Uterus (tissue), 4 donors: ENCODE results near the gene STAT1. TPM values are rescaled to one million over a fixed set of nuclear protein-coding genes. Genes with fewer than 3 reads are reported as not detected.

Source experiments
- DNase-seq, 2 donors: peaks; one replicate each; pipeline ENCODE4 v3.0.0-alpha.2; 2019 to 2020
- H3K27ac ChIP-seq, 2 donors: fragments of 200-600 bp; sonication (generic); 1 replicate in 1 of 2; 2 replicates in 1 of 2; pipeline ENCODE4 v1.5.1; 2016 to 2018
- H3K27me3 ChIP-seq, 2 donors: fragments of 200-600 bp; sonication (generic); one replicate each; pipeline ENCODE4 v1.5.1; 2018 to 2019; ENCODE audit warnings: control low read depth in 1 of 2
- H3K36me3 ChIP-seq, 2 donors: fragments of 200-600 bp; sonication (generic); one replicate each; pipeline ENCODE4 v1.5.1; 2019; ENCODE audit warnings: control low read depth in 1 of 2
- H3K4me1 ChIP-seq, 2 donors: fragments of 200-600 bp; sonication (generic); one replicate each; pipeline ENCODE4 v1.5.1; 2018 to 2019; ENCODE audit warnings: control low read depth in 1 of 2
- H3K4me3 ChIP-seq, 2 donors: fragments of 200-600 bp; sonication (generic); 1 replicate in 1 of 2; 2 replicates in 1 of 2; pipeline ENCODE4 v1.5.1; 2018 to 2019; ENCODE audit warnings: mild to moderate bottlenecking in 1 of 2
- H3K9me3 ChIP-seq, 2 donors: fragments of 200-600 bp; sonication (generic); one replicate each; pipeline ENCODE4 v1.5.1; 2019; ENCODE audit warnings: control low read depth in 1 of 2
- CTCF ChIP-seq, 4 experiments: fragments of 200-600 bp in 2 of 4; fragments of 450-650 bp in 2 of 4; sonication (generic) in 2 of 4; IDR thresholded peaks; one replicate each; pipeline ENCODE4 v1.5.1; 2016 to 2019; ENCODE audit warnings: antibody characterized with exemption in 4 of 4, mild to moderate bottlenecking in 2 of 4, moderate library complexity in 1 of 4
- POLR2A ChIP-seq, 2 donors: fragments of 450-650 bp; IDR thresholded peaks; one replicate each; pipeline ENCODE4 v1.6.1; 2016; ENCODE audit warnings: antibody characterized with exemption in 2 of 2, mild to moderate bottlenecking in 1 of 2, moderate library complexity in 1 of 2
- intact Hi-C: fragments of 100-400 bp; cut with DNase I; formaldehyde crosslinking; loops from one replicate; pipeline ENCODE4 v1.15.1; 2023; ENCODE audit warnings: low total_unique reads
- total RNA-seq, 4 donors: library from RNA; depleted of rRNA in 3 of 4; stranded (reverse); fragments of >200 nt in 3 of 4; gene quantifications; one replicate each; pipeline versions ENCODE4 v1.1.0 to v1.2.4, GENCODE V29; 2014 to 2023
- donor health status: DM: yes; HTN: yes; CAD: no.

Gene STAT1
- total RNA-seq, 4 donors from 2014 or later: 20.7 to 83.0 (median 56.1) TPM

- H3K36me3 ChIP-seq: no peaks in the 10 kb centered on the region
- peaks cover 5 to 6% of the 10 kb centered on the region in 2 donors for H3K4me1 ChIP-seq
- no peak overlapping the region for H3K4me3 ChIP-seq
- no peaks in the 10 kb centered on the region for H3K27me3 ChIP-seq
- no peak for TF ChIP-seq POLR2A (IDR thresholded peaks at IDR 0.05)
- TF ChIP-seq CTCF (IDR thresholded peaks at IDR 0.05): no peak
- DNase-seq: no peak
- intact Hi-C loops: no loop called here
- no peaks in the 10 kb centered on the region for H3K9me3 ChIP-seq
- H3K27ac ChIP-seq: peak overlapping the region; percentile 27 to 60
Measured at GRCh38 chr2:190947141-190947540, 66.8 kb downstream of the STAT1 start.

GRCh38 chr2:190943706-190944105 lies 70.3 kb downstream of the STAT1 start:
- no peak for DNase-seq
- no peaks in the 10 kb centered on the region for H3K36me3 ChIP-seq
- TF ChIP-seq POLR2A (IDR thresholded peaks at IDR 0.05) (no peak), CTCF (IDR thresholded peaks at IDR 0.05) (no peak)
- H3K4me1 ChIP-seq: peaks cover 4 to 6% of the 10 kb centered on the region in 2 donors
- no peaks in the 10 kb centered on the region for H3K27me3 ChIP-seq
- H3K9me3 ChIP-seq: no peaks in the 10 kb centered on the region
- no peak overlapping the region for H3K27ac ChIP-seq
- intact Hi-C loops: no loop called here
- no peak overlapping the region for H3K4me3 ChIP-seq

GRCh38 chr2:190942697-190943096 lies 71.3 kb downstream of the STAT1 start:
- no peak overlapping the region for H3K4me3 ChIP-seq
- intact Hi-C loops: no loop called here
- no peaks in the 10 kb centered on the region for H3K9me3 ChIP-seq
- no peak for DNase-seq
- H3K27ac ChIP-seq: no peak overlapping the region
- TF ChIP-seq CTCF (IDR thresholded peaks at IDR 0.05): no peak
- no peaks in the 10 kb centered on the region for H3K27me3 ChIP-seq
- peaks cover 0 to 6% of the 10 kb centered on the region in 2 donors for H3K4me1 ChIP-seq
- H3K36me3 ChIP-seq: no peaks in the 10 kb centered on the region

- TF ChIP-seq CTCF (IDR thresholded peaks at IDR 0.05) (no peak), POLR2A (IDR thresholded peaks at IDR 0.05) (no peak)
- no peak overlapping the region for H3K4me3 ChIP-seq
- H3K4me1 ChIP-seq: no peaks in the 10 kb centered on the region
- intact Hi-C loops: no loop called here
- no peaks in the 10 kb centered on the region for H3K9me3 ChIP-seq
- no peak for DNase-seq
- no peaks in the 10 kb centered on the region for H3K27me3 ChIP-seq
- H3K27ac ChIP-seq: no peak overlapping the region
- H3K36me3 ChIP-seq: no peaks in the 10 kb centered on the region
Measured at GRCh38 chr2:190941571-190941970, 72.4 kb downstream of the STAT1 start.

GRCh38 chr2:190940454-190940853 lies 73.5 kb downstream of the STAT1 start:
- Histone ChIP-seq H3K27me3 (no peaks in the 10 kb centered on the region), H3K4me3 (no peak overlapping the region), H3K4me1 (no peaks in the 10 kb centered on the region), H3K27ac (no peak overlapping the region), H3K36me3 (no peaks in the 10 kb centered on the region), H3K9me3 (no peaks in the 10 kb centered on the region)
- no peak for DNase-seq
- TF ChIP-seq CTCF (IDR thresholded peaks at IDR 0.05): no peak
- TF ChIP-seq POLR2A (IDR thresholded peaks at IDR 0.05): no peak
- intact Hi-C loops: no loop called here
